HG03520 (cell line): Measurements from ENCODE around the gene SIRPB1.
"Not testable (repeated sequence)": the region's sequence is repeated elsewhere in the genome, so short reads cannot be mapped to it uniquely, and the experiment has no call there.

ENCODE experiments used
- ATAC-seq: cut with Tn5 transposase; IDR thresholded peaks from one replicate; pipeline ENCODE4 v1.9.1; 2021; ENCODE audit warnings: mild to moderate bottlenecking, moderate library complexity; ENCODE audit not compliant: unreplicated experiment

The SIRPB1 gene

GRCh38 chr20:1637226-1637625 is 17.4 kb upstream of the SIRPB1 start:
- ATAC-seq, result no peak

GRCh38 chr20:1636621-1637020 is 16.8 kb upstream of the SIRPB1 start:
- no peak for ATAC-seq

GRCh38 chr20:1635291-1635979 is 15.6 kb upstream of the SIRPB1 start:
- ATAC-seq, result no peak

- ATAC-seq, result no peak
Measured at GRCh38 chr20:1633535-1633934, 13.7 kb upstream of the SIRPB1 start.

GRCh38 chr20:1632178-1632577 is 12.4 kb upstream of the SIRPB1 start:
- no peak for ATAC-seq

- ATAC-seq, result no peak
Measured at GRCh38 chr20:1631309-1632151, 11.7 kb upstream of the SIRPB1 start.

- no peak for ATAC-seq
Measured at GRCh38 chr20:1630186-1630585, 10.4 kb upstream of the SIRPB1 start.

- no peak for ATAC-seq
Measured at GRCh38 chr20:1629321-1629720, 9.5 kb upstream of the SIRPB1 start.

GRCh38 chr20:1628621-1629020 is 8.8 kb upstream of the SIRPB1 start:
- no peak for ATAC-seq

- no peak for ATAC-seq
Measured at GRCh38 chr20:1627200-1627550, 7.4 kb upstream of the SIRPB1 start.

GRCh38 chr20:1626528-1627199 is 6.9 kb upstream of the SIRPB1 start:
- ATAC-seq, result no peak

- ATAC-seq, result no peak
Measured at GRCh38 chr20:1625083-1625690, 5.4 kb upstream of the SIRPB1 start.

- ATAC-seq, result no peak
Measured at GRCh38 chr20:1623501-1624205, 3.8 kb upstream of the SIRPB1 start.

- ATAC-seq, result no peak
Measured at GRCh38 chr20:1622450-1622849, 2.6 kb upstream of the SIRPB1 start.

GRCh38 chr20:1621316-1621715 is 1.5 kb upstream of the SIRPB1 start:
- ATAC-seq, result no peak

GRCh38 chr20:1618954-1619540 is 762 bp downstream of the SIRPB1 start:
- ATAC-seq, result no peak

GRCh38 chr20:1618479-1618878 is 1.3 kb downstream of the SIRPB1 start:
- ATAC-seq, result no peak

GRCh38 chr20:1616858-1617434 is 2.9 kb downstream of the SIRPB1 start:
- ATAC-seq, result no peak

GRCh38 chr20:1610404-1610803 is 9.4 kb downstream of the SIRPB1 start:
- not testable (repeated sequence) for ATAC-seq
